GM18868 (cell line): ENCODE results near the gene C3orf22.
"Not testable (repeated sequence)": the region's sequence is repeated elsewhere in the genome, so short reads cannot be mapped to it uniquely, and the experiment has no call there.

Source experiments
- ATAC-seq: cut with Tn5 transposase; IDR thresholded peaks from one replicate; pipeline ENCODE4 v1.9.1; 2021; ENCODE audit warnings: mild to moderate bottlenecking, moderate library complexity; ENCODE audit not compliant: unreplicated experiment

C3orf22 gene

DNA sequence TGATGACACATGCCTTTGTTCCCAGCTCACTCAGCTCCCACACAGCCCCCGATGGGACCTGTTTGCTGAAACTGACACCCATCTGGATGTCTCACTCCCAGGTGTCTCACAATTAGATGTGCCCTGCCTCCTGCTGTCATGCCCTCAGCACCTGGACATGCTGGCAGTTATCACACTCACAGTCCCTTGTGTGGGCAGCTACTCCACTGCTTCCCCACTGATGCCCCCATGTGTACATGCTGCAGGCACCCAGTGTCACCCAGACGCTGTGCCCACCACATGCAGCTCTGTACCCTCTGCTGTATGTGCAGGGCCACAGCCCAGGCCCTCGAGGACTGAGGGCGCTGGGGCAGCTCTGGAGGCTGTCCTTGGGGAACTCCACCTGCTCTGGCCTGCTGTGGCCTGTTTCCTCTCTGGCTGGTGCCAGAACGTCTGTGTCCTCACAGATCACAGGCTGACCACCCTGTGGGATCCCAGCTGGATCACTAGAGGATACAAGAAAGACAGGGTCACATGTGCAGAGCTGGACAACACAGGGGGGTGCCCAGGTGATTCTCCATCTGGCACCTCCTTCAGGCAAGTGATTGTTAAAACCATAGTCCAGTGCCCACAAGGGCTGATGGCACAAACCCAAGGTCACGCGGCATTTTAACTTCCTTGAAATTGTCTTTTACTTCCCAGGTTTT lies 14.0 kb downstream of the C3orf22 start:
- no peak for ATAC-seq

DNA sequence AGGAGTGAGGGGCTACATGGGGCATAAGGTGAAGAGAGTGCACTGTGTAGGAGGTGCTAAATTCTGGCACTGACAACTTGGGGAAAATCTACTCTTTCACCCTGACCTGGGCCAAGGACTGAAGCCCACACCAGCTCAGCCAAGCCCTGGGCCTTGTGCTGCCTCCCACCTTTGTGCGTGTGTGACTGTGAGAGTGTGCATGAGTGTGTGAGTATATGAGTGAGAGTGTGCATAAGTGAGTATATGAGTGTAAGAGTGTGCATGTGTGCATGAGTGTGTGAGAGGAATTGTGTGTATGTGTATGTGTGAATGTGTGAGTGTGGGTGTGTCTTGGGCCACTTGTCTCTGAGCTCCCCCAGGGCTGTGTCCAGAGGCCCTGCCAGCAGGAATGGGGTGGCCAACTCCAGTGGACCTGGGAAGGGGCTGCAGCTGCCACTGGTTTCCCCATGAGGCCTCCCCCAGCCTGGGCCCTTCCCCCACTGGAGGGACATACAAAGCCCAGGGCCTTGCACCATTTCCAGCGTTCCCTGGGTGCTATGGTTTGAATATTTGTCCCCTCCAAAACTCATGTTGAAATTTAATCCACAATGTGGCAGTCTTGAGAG lies 15.2 kb downstream of the C3orf22 start:
- ATAC-seq: no peak

DNA sequence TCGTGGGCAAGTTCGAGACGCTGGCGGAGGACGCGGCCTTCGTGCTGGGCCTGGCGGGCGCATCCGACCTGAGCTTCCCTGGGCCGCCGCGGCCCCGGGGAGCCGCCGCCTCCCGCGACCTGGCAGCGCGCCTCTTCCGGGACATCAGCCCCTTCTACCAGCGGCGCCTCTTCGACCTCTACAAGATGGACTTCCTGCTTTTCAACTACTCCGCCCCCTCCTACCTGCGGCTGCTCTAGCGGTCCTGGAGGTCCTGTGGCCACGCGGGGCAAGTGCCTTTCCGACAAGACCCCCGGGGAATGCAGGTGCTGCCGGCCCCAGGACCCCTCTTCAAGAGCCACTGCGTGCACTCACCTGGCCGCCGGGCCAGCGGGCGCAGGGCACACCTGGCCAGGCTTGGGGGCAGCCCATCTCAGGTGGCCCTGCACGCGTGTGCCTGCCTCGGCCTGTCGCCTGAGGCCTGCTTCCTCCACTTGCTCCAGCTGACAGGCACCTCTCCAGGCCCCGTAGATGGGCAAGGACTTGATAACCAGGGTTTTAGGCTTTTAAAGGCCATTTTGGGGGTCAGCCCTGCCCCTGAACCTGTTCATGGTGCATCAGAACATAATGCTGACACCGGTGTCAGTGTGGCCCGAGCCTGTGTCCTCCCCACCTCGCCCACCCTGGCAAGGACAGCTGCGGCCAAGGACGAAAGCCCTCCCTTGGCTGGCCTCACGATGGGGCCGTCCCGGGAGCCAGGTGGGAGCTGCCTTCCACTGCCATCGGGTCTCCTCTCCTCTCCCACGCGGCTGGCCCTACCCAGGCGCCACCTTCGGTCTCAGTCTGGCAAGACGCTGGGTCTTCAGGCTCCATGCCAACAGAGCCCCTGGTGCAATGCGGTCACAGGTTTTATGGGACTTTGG lies 16.1 kb downstream of the C3orf22 start:
- ATAC-seq: no peak

DNA sequence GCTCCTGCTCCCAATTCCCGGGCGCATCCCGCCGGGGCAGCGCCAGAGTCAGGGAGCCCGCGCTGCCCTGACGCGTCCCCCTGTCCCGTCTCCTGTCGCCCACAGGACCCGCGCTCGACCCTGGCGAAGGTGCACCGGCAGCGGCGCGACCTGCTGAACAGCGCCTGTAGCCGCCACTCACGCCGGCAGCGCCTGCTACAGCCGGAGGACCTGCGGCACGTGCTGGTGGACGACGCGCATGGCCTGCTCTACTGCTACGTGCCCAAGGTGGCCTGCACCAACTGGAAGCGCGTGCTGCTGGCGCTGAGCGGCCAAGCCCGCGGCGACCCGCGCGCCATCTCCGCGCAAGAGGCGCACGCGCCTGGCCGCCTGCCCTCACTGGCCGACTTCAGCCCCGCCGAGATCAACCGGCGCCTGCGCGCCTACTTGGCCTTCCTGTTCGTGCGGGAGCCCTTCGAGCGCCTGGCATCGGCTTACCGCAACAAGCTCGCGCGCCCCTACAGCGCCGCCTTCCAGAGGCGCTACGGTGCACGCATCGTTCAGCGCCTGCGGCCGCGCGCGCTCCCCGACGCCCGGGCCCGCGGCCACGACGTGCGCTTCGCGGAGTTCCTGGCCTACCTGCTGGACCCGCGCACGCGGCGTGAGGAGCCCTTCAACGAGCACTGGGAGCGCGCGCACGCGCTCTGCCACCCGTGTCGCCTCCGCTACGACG lies 16.9 kb downstream of the C3orf22 start:
- ATAC-seq: no peak

DNA sequence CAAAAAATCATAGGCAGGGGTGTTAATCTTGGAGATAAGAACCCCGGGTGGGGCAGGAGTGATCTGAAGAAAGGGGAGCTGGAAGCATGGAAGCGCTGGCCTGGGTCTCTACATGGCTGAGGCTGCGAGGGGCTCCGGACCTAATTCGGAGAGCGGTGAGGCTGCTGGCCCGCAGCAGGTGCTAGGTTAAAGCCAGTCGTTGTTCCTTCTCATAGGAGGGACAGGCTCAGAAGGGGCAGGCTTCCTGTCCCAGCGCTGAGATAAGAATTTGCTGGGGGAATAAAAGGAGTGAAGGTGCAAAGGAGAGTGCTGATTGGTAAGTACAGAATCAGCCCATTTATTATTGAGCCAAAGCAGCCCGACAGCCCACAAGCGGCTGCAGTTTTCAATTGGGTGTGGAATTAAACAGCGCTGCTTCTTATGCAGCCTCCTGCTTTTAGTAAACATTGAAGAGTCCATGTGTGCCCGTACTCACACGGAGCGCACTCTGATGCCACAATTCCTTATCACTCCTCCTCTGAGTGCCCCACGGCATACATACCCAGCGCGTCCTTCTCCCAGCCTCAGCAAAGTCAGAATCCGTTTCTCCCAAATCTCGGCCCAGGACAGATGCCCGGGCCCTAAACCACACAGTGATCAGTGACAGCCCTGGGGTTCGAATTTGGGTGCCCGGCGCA lies 17.6 kb downstream of the C3orf22 start:
- no peak for ATAC-seq

DNA sequence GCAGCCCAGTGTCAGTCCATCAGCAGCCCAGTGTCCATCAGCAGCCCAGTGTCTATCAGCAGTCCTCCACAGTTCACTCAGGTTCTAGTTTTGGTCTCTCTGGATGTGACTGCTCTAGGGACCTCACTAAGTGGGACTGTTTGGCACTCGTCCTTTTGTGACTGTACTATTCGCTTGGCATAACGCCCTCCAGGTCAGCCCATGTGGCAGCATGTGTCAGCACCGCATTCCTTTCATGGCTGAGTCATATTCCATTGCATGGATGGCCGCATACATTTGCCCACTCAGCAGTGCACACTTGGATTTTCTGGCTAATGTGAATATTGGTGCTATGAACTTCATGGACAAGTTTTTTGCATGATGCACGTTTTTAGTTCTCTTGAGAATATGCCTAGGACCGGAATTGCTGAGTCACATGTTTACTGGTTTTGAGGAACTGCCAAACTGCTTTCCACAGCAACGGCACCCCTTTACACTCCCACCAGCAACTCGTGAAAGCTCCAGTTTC lies 18.3 kb downstream of the C3orf22 start:
- no peak for ATAC-seq

DNA sequence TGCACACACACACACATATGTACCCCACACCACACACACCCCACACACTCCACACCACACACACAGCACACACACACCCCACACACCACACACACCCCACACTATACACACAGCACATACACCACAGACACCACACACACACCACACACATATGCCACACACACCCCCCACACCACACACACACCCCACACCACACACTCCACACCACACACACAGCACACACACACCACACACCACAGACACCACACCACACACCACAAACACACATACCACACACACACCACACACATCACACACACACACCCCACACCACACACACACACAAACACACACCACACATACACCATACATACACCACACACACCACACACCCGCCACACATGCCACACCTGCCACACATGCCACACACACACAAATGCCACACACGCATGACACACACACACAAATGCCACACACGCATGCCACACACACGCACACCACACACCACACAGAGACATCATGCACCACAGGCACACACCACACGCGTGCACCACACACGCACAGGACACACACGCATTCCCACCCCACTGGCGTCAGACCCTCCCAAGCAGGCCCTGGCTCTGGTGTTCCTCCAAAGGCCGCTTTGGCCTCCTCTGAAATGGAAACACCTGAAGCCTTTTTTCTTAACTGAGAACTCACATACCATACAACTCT lies 19.0 kb downstream of the C3orf22 start:
- no peak for ATAC-seq

DNA sequence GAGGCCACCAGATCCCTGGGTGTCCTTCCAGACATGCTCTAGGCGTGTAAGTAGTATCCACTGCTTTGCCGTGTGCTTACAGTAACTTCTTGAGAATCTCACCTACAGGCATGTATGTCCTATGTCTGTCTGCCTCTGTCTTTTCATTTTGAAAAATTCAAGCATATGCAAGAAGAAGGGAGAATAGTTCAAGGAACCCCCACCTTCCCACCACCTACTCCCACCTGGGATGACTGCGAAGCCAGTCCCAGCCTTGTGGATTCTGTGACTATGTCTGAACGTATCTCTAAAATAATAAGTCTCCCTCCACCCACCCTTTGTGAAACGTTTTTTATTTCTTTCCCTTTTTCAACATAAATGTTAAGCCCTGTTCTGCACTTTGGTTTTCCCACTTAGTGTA lies 19.8 kb downstream of the C3orf22 start:
- ATAC-seq: no peak

DNA sequence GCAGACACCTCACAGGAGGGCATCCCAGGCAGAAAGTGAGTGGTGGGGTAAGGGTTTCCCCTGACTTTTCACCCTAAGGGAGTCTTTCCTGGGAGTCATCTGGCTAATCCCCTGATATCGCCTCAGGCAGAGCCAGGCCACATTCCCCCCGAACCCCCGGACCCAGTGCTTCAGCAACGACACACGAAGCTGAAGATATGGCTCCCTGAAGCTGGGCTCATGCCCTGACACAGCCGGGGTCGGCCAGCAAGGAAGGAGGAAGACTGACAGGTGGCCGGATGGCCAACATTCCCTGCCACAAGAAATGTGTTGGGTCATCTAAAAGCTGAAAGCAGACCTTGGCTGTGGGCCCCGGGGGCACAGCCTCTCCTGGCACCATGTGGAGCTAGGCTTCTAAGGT lies 20.4 kb downstream of the C3orf22 start:
- no peak for ATAC-seq

DNA sequence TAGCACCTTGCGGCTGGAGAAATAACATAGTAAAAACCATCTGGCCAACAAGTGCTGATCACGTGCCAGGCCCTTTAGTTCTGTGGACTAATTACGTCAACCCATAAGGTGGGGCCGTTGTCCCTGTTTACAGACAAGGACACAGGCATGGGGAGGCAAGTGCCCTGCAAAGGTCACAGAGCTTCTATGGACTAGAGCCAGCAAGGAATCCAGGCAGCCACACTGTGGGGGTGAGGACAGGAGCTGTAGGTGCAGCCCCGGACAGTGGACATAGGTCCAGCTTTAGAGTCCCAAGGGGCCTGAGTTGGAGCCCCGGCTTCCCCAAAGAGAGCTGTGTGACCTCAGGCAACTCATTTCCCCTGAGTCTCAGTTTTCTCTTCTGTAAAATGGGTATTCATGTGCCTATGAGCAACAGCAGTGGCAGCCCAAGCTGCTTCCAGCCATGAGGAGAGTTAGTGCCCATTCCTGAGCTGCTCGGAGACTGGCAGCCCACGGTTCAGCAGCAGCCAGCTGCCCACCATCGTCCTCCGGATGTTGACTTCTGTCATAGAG lies 20.9 kb downstream of the C3orf22 start:
- no peak for ATAC-seq

DNA sequence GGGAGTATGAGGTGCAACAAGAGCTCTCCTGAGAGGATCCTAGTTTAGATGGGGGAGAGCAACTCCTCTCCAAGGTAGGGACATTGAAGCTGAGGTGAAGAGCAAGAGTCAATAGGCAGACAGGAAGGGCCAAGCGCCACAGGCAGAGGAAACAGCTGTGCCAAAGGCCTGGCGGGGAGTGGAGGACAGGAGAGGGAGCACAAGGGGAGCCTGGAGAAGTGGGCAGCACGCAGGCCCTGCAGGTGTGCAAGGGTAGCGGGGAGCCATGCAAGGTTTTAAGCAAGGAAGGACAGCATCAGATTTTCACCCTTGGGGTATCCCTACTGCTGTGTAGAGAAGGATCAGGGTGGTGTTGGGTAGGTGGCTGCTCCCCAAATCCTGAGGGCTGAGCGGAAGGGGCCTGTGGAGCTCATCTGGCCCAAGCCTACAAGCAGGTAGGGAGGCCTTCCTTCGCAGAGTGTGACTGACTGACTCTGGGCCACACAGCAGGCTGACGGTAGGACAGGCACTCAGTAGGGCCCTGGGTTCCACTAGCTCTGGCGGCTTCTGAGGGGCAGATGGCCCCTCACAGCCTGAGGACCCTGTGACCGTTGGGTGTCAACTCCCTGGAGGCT lies 21.5 kb downstream of the C3orf22 start:
- ATAC-seq: no peak

DNA sequence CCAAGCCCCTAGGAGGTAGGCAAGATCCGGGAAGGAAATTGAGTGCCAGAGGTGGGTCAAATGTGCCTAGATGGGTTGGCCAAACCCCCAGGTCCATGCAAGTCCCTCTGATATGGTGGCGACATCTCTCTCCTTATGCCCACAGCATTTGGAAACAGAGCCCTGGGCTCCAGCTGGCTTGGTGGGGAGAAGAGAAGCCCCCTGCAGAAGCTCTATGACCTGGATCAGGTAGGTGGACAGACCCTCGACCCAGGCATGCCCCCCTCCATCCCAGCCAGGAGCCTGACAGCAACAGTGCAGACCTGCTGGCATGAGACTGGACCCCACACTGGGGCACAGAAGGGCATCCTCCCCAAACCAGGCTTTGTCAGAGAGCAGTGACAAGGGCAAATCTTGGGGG lies 22.6 kb downstream of the C3orf22 start:
- no peak for ATAC-seq

DNA sequence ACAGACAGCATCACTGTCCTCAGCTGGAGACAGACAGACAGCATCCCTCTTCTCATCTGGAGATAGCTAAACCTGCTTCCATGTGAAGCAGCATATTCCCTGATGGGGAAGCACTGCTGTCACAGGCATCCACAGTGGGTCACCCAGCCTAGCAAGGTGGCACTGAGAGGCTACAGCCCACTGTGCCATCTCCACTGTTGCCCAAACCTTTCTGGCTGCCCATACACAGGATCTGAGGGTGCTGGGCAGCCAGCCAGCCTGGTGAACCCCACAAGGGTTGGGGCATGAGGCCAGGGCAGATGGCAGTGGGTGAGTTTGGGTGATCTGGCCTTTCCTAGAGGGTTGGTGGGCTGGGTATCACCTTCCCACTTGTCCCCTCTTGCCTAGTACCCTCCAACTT lies 23.1 kb downstream of the C3orf22 start:
- no peak for ATAC-seq

DNA sequence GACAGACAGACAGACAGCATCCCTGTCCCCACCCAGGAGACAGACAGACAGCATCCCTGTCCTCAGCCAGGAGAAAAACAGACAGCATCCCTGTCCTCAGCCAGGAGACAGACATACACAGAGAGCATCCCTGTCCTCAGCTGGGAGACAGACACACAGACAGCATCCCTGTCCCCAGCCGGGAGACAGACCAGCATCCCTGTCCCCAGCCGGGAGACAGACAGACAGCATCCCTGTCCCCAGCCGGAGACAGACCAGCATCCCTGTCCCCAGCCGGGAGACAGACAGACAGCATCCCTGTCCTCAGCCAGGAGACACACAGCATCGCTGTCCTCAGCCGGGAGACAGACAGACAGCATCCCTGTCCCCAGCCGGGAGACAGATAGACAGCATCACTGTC lies 24.0 kb downstream of the C3orf22 start:
- not testable (repeated sequence) for ATAC-seq

DNA sequence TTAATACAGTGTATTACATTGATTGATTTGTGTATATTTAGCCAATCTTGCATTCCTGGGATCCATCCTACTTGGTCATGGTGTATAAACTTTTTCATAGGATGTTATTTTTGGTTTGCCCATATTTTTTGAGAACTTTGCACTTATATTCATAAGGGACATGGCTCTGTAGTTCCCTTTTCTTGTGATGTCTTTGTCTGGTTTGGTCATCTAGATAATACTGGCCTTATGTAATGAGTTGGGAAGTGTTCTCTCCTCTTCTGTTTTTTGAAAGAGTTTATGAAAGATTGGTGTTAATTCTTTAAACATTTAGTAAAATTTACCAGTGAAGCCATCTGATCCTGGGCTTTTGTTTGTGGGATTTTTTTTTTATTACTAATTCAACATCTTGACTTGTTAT lies 25.2 kb downstream of the C3orf22 start:
- ATAC-seq: no peak

DNA sequence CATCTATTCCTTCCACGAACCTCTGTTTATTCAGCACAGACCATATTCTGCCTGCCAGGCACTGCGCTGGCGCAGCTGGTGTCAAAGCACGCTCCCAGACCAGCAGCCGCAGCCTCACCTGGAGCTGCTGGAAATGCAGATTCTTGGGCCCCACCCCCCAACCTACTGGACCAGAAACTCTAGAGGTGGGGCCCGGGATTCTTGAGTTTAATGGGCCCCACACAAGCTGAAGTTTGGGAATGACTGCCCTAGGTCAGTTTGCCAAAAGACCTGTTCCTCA lies 27.7 kb downstream of the C3orf22 start:
- ATAC-seq: no peak

DNA sequence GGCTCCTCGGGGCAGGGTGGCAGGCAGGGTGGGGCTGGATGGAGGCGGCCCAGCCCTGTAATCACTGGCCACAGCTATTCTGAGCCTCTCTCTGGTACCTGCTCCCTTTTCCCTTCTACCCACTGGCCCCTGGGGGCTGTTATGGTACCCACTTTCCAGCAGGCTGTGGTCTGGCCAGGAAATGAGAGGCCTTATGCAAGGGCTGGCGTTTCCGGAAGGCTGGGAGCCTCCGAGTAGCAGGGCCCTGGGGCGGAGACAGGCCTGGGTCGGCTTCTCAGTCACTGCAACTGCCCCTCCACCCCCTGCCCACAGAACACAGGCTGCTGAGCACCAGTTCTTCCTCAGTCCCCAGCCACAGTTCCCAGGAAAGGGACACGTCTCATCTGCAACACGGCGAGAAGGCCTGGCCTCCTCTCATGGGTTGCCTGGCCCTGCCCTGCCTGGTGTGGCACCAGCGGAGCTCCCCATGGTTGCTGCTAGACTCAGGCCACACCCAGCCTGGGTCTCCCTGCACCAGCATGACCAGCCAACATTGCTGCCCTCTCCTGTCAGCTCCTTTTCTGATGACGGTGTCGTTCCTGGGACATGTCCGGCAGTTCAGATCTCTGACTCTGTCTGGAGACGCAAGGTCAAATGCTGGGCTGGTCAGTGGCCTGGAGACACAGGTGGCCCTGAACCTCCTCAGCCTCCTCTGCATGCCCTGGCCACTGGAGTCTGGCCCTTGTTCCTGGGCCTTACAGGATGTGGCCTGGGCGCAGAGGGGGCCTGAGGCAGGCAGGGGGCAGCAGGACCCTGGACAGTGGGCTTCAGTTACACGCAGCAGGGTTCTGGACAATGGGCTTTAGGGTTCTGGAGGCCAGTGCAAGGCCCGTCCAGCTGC lies 28.3 kb downstream of the C3orf22 start:
- no peak for ATAC-seq

DNA sequence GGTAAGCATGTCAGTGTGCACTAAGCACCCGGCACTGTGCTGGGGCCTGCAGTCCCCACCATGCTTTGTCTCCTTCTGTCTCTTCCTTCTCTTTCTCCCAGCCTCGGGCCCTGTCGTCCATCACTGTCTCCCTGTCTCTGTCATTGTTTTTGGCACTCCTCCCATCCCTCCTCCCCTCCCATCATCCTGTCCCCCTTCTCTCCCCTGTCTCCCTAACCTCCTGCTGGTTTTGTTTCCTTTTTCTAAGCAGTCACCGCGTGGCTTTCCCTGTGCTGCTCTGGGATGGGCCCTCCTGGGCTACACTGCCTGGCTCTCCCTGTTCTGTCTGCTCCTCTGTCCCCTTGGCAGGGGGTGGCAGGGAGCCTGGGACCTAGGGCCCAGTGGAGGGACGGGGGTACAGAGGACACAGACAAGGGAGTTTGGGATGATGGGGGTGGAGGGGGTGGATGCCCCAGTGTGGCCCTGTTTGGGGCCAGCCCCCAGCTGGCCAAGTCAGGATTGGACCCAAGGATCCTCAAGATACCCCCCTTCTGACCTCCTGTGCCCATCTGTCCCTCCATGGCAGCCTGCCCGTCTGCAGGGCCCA lies 29.1 kb downstream of the C3orf22 start:
- no peak for ATAC-seq
